OCI-LY7 (cell line): ENCODE results near the gene IGSF23. TPM values are rescaled to one million over a fixed set of nuclear protein-coding genes. Genes with fewer than 3 reads are reported as not detected.

Experiments
- BruUV-seq: library from RNA; stranded (reverse); fragments of 400-500 nt; replicated peaks from 2 replicates; lab custom pipeline; 2021; lab: Mats Ljungman, UMichigan
- CTCF ChIA-PET: fragments of 300-600 bp; sonication (Branson Sonifier 250); formaldehyde crosslinking; loops from one replicate; lab custom pipeline; 2022; ENCODE audit warnings: antibody characterized with exemption; ENCODE audit not compliant: unreplicated experiment; lab: Charles Lee
- POLR2A ChIA-PET: fragments of 300-600 bp; sonication (Branson Sonifier 250); formaldehyde crosslinking; loops from one replicate; lab custom pipeline; 2022; ENCODE audit warnings: antibody characterized with exemption; lab: Charles Lee
- DNase-seq: peaks from one replicate; pipeline ENCODE4 v3.0.0-alpha.2; 2015; ENCODE audit warnings: low spot score
- H2AFZ ChIP-seq: fragments of 200-600 bp; sonication (generic), shearing (Covaris generic); 2 replicates; pipeline ENCODE4 v1.6.1; 2014; ENCODE audit warnings: mild to moderate bottlenecking, antibody characterized with exemption, low read length, moderate library complexity
- H3K27ac ChIP-seq: fragments of 200-600 bp; sonication (generic); 2 replicates; pipeline ENCODE4 v1.5.1; 2014; ENCODE audit warnings: mixed run types, low read depth, mild to moderate bottlenecking, moderate library complexity, low read length, inconsistent platforms; ENCODE audit not compliant: poor library complexity, severe bottlenecking
- H3K36me3 ChIP-seq: fragments of 200-600 bp; sonication (generic); 2 replicates; pipeline ENCODE4 v1.6.1; 2014; ENCODE audit warnings: mild to moderate bottlenecking, antibody characterized with exemption, low read length, moderate library complexity, mixed read lengths; ENCODE audit not compliant: insufficient read depth
- H3K4me1 ChIP-seq: fragments of 200-600 bp; sonication (generic); 2 replicates; pipeline ENCODE4 v1.5.1; 2014; ENCODE audit warnings: mild to moderate bottlenecking, low read length; ENCODE audit not compliant: insufficient read depth, poor library complexity, severe bottlenecking
- H3K4me2 ChIP-seq: fragments of 200-600 bp; sonication (generic); 2 replicates; pipeline ENCODE4 v1.6.1; 2014; ENCODE audit warnings: mild to moderate bottlenecking, low read length
- H3K4me3 ChIP-seq: fragments of 200-600 bp; sonication (generic); 2 replicates; pipeline ENCODE4 v1.5.1; 2014; ENCODE audit warnings: mild to moderate bottlenecking, low read depth, low read length; ENCODE audit not compliant: poor library complexity, severe bottlenecking
- H3K79me2 ChIP-seq: fragments of 200-600 bp; sonication (generic); 2 replicates; pipeline ENCODE4 v1.6.1; 2016; ENCODE audit warnings: low read depth, mild to moderate bottlenecking, low read length, moderate library complexity, mixed read lengths; ENCODE audit not compliant: insufficient read depth
- H3K9me2 ChIP-seq: fragments of 200-600 bp; sonication (generic); 2 replicates; pipeline ENCODE4 v1.6.1; 2016; ENCODE audit warnings: mild to moderate bottlenecking, low read length, mixed read lengths; ENCODE audit not compliant: insufficient read depth
- H3K9me3 ChIP-seq: fragments of 200-600 bp; sonication (generic); 2 replicates; pipeline ENCODE4 v1.6.1; 2014; ENCODE audit warnings: mild to moderate bottlenecking, mixed run types, low read length, mixed read lengths
- H4K20me1 ChIP-seq: fragments of 200-600 bp; sonication (generic); 2 replicates; pipeline ENCODE4 v1.6.1; 2014; ENCODE audit warnings: mild to moderate bottlenecking, antibody characterized with exemption, low read length, moderate library complexity, mixed read lengths; ENCODE audit not compliant: insufficient read depth
- CTCF ChIP-seq: fragments of 200-600 bp; sonication (generic); conservative IDR thresholded peaks from 2 replicates; pipeline ENCODE4 v1.5.1; 2014; ENCODE audit warnings: mild to moderate bottlenecking, antibody characterized with exemption, low read length, moderate library complexity, mixed read lengths
- EZH2phosphoT487 ChIP-seq: fragments of 200-600 bp; sonication (generic); IDR thresholded peaks from 2 replicates; pipeline ENCODE4 v1.6.1; 2018; ENCODE audit warnings: low read depth, borderline replicate concordance, mild to moderate bottlenecking, mixed run types, antibody characterized with exemption, low read length, moderate library complexity, mixed read lengths
- intact Hi-C: fragments of 100-400 bp; cut with micrococcal nuclease; formaldehyde crosslinking; loops from one replicate; pipeline ENCODE4 v1.10.0; 2022; ENCODE audit not compliant: unreplicated experiment
- total RNA-seq, 2 experiments: library from RNA; depleted of rRNA in 1 of 2; stranded (reverse); fragments of >200 nt in 1 of 2; shearing (Covaris generic) in 1 of 2; gene quantifications; 2 replicates each; pipeline ENCODE4 v1.2.3, GENCODE V29; 2014 to 2022

The IGSF23 gene
- total RNA-seq, 2 experiments from 2014 or later: not detected

GRCh38 chr19:44663996-44664395, 50.6 kb downstream of the IGSF23 start:
- no peaks in the 10 kb centered on the region for H3K4me1 ChIP-seq
- DNase-seq: no peak
- H3K4me2 ChIP-seq: no peak overlapping the region
- no TSS peak for BruUV-seq
- no peaks in the 10 kb centered on the region for H3K36me3 ChIP-seq
- POLR2A ChIA-PET: interaction anchor here (0.6 kb wide), 1 partner anchor 133 kb away, joined by 5 read pairs; no protein-coding TSS in a partner anchor
- no peaks in the 10 kb centered on the region for H4K20me1 ChIP-seq
- no peak overlapping the region for H2AFZ ChIP-seq
- no peak for TF ChIP-seq CTCF
- no peak for TF ChIP-seq EZH2phosphoT487
- H3K9me3 ChIP-seq: no peaks in the 10 kb centered on the region
- no peak overlapping the region for H3K4me3 ChIP-seq
- H3K9me2 ChIP-seq: no peaks in the 10 kb centered on the region
- intact Hi-C loops: no loop called here
- no peak overlapping the region for H3K27ac ChIP-seq
- CTCF ChIA-PET: interaction anchor here (1.1 kb wide), 1 partner anchor 9 kb away, joined by 3 read pairs; no protein-coding TSS in a partner anchor
- no peaks in the 10 kb centered on the region for H3K79me2 ChIP-seq

DNA sequence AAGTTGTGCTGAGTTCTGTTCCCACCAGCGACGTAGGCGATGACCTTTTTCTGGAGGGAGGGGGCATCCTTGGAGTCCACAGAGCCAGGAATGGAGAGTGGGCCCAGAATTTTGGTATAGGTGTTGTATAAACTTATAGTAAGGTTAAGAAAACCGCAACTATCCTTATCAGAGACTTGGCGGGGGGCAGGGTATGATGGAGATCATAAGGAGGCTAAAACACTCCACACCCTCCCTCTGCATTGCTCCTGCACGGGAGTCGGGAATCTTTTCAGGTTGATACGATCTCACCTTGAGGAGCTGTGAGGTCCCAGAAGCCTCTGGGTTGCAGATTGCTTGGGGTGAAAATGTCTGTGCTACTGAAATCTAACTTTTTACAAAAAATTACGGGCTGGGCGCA, 51.6 kb downstream of the IGSF23 start:
- DNase-seq: no peak
- Histone ChIP-seq H2AFZ (no peak overlapping the region), H3K79me2 (no peaks in the 10 kb centered on the region), H3K9me2 (no peaks in the 10 kb centered on the region), H3K4me2 (no peak overlapping the region), H3K36me3 (no peaks in the 10 kb centered on the region), H3K27ac (no peak overlapping the region), H3K4me3 (no peak overlapping the region), H4K20me1 (no peaks in the 10 kb centered on the region), H3K4me1 (no peaks in the 10 kb centered on the region), H3K9me3 (no peaks in the 10 kb centered on the region)
- BruUV-seq: no TSS peak
- CTCF ChIA-PET: no interaction called here
- POLR2A ChIA-PET: no interaction called here
- no peak for TF ChIP-seq CTCF
- no peak for TF ChIP-seq EZH2phosphoT487
- intact Hi-C loops: no loop called here

DNA sequence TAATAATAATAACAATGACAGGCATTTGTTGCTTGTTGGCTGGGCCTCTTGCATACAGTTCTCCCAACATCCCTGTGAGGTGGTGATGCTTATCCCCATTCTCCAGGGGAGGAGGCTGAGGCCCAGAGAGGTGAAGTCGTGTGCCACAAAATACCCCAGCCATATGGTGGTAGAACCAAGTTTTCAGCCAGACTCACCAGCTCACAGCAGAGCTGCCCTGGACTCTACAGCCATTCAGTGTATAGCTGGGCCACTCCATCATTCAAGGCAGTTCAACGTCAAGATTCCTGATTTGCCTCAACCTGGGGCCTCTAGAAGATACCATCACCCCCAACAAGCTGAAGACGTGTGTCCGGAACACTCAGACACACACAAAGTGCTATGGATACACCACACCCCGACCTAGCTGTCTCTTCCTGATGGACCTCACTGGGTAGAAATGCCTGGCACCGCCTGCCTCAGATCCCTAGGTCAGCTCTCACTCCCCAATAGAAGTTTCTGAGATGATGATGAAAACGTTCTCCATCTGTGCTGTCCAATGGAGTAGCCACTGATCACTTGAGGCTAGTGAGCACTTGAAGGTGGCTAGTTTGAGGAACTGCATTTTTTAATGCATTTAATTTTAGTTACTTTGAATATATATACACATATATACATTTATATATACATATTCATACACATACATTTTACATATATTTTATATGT, 53.6 kb downstream of the IGSF23 start:
- ChIA-PET CTCF (no interaction called here), POLR2A (interaction anchor here (0.6 kb wide), 1 partner anchor 1413 kb away, joined by 3 read pairs; no protein-coding TSS in a partner anchor)
- Histone ChIP-seq H3K4me2 (no peak overlapping the region), H2AFZ (no peak overlapping the region), H3K4me1 (no peaks in the 10 kb centered on the region), H3K9me3 (no peaks in the 10 kb centered on the region), H3K4me3 (no peak overlapping the region), H3K27ac (no peak overlapping the region), H3K79me2 (no peaks in the 10 kb centered on the region), H3K36me3 (no peaks in the 10 kb centered on the region), H4K20me1 (no peaks in the 10 kb centered on the region), H3K9me2 (no peaks in the 10 kb centered on the region)
- intact Hi-C loops: no loop called here
- BruUV-seq: no TSS peak
- TF ChIP-seq CTCF: no peak
- TF ChIP-seq EZH2phosphoT487: no peak
- DNase-seq: no peak
